ENCODE measurements around the gene RCN1. TPM values are rescaled to one million over a fixed set of nuclear protein-coding genes. Genes with fewer than 3 reads are reported as not detected.

RCN1 gene
- polyA plus RNA-seq, 1 donor (not counting 4 experiments of a cell fraction or from before 2014, with no cell fraction given), result 46.2 TPM

DNA sequence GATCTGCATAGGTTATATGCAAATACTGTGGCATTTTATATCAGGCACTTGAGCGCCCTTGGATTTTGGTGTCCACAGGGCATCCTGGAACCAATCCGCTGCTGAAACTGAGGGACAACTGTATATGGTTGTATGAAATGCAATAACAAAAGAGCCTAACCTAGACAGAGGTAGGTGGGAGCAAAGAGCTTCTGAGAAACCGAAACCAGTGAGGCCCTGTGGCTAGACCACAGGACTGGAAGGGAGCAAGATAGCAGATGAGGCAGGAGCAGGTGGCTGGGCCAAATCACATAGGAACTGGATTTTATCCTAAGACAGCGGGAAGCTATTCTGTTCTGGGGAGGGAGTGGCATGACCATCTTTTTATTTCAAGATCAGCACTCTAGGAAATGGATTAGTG is 30.1 kb downstream of the RCN1 start:
- H3K27me3 ChIP-seq (ENCODE audit: control insufficient read depth, extremely low read depth, insufficient read depth, low read length), result peaks cover 8% of the 10 kb centered on the region
- H2AFZ ChIP-seq (ENCODE audit: control insufficient read depth, low read length), result no peak overlapping the region
- H3K4me3 ChIP-seq (ENCODE audit: control insufficient read depth in 2 of 3, extremely low read depth in 1 of 3, insufficient read depth in 2 of 3, low read depth in 1 of 3, low read length in 3 of 3), result no peak overlapping the region
- H3K36me3 ChIP-seq (ENCODE audit: control insufficient read depth in 2 of 2, extremely low read depth in 1 of 2, insufficient read depth in 2 of 2, low read length in 2 of 2), result no peaks in the 10 kb centered on the region
- H3K4me1 ChIP-seq (ENCODE audit: control insufficient read depth, extremely low read depth, insufficient read depth, low read length), result peaks cover 7% of the 10 kb centered on the region
- H4K20me1 ChIP-seq (ENCODE audit: control insufficient read depth, extremely low read depth, insufficient read depth, low read length), result no peaks in the 10 kb centered on the region
- TF ChIP-seq, protein P1, sequence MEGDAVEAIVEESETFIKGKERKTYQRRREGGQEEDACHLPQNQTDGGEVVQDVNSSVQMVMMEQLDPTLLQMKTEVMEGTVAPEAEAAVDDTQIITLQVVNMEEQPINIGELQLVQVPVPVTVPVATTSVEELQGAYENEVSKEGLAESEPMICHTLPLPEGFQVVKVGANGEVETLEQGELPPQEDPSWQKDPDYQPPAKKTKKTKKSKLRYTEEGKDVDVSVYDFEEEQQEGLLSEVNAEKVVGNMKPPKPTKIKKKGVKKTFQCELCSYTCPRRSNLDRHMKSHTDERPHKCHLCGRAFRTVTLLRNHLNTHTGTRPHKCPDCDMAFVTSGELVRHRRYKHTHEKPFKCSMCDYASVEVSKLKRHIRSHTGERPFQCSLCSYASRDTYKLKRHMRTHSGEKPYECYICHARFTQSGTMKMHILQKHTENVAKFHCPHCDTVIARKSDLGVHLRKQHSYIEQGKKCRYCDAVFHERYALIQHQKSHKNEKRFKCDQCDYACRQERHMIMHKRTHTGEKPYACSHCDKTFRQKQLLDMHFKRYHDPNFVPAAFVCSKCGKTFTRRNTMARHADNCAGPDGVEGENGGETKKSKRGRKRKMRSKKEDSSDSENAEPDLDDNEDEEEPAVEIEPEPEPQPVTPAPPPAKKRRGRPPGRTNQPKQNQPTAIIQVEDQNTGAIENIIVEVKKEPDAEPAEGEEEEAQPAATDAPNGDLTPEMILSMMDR (optimal IDR thresholded peaks at IDR 0.05 in 1 of 3, IDR thresholded peaks at IDR 0.05 in 1 of 3, conservative IDR thresholded peaks at IDR 0.05 in 1 of 3; ENCODE audit: extremely low read depth in 1 of 3, insufficient read depth in 2 of 3, low read length in 3 of 3), result no peak
- no peak for TF ChIP-seq EZH2 (IDR thresholded peaks at IDR 0.05; ENCODE audit: low read length)
- H3K27ac ChIP-seq (ENCODE audit: control insufficient read depth, insufficient read depth, low read length), result no peak overlapping the region
- H3K4me2 ChIP-seq (ENCODE audit: control insufficient read depth, extremely low read depth, insufficient read depth, low read depth, low read length), result no peak overlapping the region
- no peaks in the 10 kb centered on the region for H3K9me1 ChIP-seq (ENCODE audit: control insufficient read depth, extremely low read depth, insufficient read depth, low read length)
- H3K79me2 ChIP-seq (ENCODE audit: control insufficient read depth, insufficient read depth, low read length), result no peaks in the 10 kb centered on the region
- DNase-seq (ENCODE audit: low read depth, low spot score), result no peak
- dilution Hi-C loops (cut with MboI; ENCODE audit: extremely low pct_ligation_motif_present, low sequenced_read_pairs), result no loop called here
- H3K9me3 ChIP-seq (ENCODE audit: control insufficient read depth, low read depth, low read length), result no peaks in the 10 kb centered on the region
- FAIRE-seq, result no peak
- no peak overlapping the region for H3K9ac ChIP-seq (ENCODE audit: control insufficient read depth, extremely low read depth, insufficient read depth, low read length)

DNA sequence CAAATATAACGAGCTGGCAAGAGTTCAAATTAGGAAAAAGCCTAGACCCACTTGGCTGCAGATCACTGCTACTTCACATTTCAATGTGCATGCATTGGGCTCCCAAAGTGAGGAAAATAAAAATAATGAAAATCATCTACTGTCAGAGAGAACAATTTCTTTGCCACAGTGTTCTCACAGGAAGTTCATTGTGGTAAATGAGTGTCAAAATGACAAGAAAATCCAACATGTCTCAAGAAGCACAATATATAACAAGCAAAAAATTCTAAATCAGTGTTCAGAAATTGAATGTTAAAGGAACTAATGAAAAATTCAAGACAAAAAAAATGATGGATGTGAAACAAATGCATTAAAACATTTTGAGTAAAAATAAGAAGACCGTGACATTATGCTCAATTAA is 31.3 kb downstream of the RCN1 start:
- H3K4me3 ChIP-seq (ENCODE audit: control insufficient read depth in 2 of 3, extremely low read depth in 1 of 3, insufficient read depth in 2 of 3, low read depth in 1 of 3, low read length in 3 of 3), result no peak overlapping the region
- H3K9me1 ChIP-seq (ENCODE audit: control insufficient read depth, extremely low read depth, insufficient read depth, low read length), result no peaks in the 10 kb centered on the region
- dilution Hi-C loops (cut with MboI; ENCODE audit: extremely low pct_ligation_motif_present, low sequenced_read_pairs), result no loop called here
- no peaks in the 10 kb centered on the region for H3K9me3 ChIP-seq (ENCODE audit: control insufficient read depth, low read depth, low read length)
- no peak overlapping the region for H3K4me2 ChIP-seq (ENCODE audit: control insufficient read depth, extremely low read depth, insufficient read depth, low read depth, low read length)
- no peaks in the 10 kb centered on the region for H3K36me3 ChIP-seq (ENCODE audit: control insufficient read depth in 2 of 2, extremely low read depth in 1 of 2, insufficient read depth in 2 of 2, low read length in 2 of 2)
- no peak for FAIRE-seq
- no peak overlapping the region for H3K9ac ChIP-seq (ENCODE audit: control insufficient read depth, extremely low read depth, insufficient read depth, low read length)
- no peak overlapping the region for H3K27ac ChIP-seq (ENCODE audit: control insufficient read depth, insufficient read depth, low read length)
- DNase-seq (ENCODE audit: low read depth, low spot score), result no peak
- H3K4me1 ChIP-seq (ENCODE audit: control insufficient read depth, extremely low read depth, insufficient read depth, low read length), result peaks cover 7% of the 10 kb centered on the region
- H3K27me3 ChIP-seq (ENCODE audit: control insufficient read depth, extremely low read depth, insufficient read depth, low read length), result peaks cover 15% of the 10 kb centered on the region
- no peaks in the 10 kb centered on the region for H4K20me1 ChIP-seq (ENCODE audit: control insufficient read depth, extremely low read depth, insufficient read depth, low read length)
- H2AFZ ChIP-seq (ENCODE audit: control insufficient read depth, low read length), result no peak overlapping the region
- no peak for TF ChIP-seq EZH2 (IDR thresholded peaks at IDR 0.05; ENCODE audit: low read length)
- TF ChIP-seq, protein P1 (optimal IDR thresholded peaks at IDR 0.05 in 1 of 3, IDR thresholded peaks at IDR 0.05 in 1 of 3, conservative IDR thresholded peaks at IDR 0.05 in 1 of 3; ENCODE audit: extremely low read depth in 1 of 3, insufficient read depth in 2 of 3, low read length in 3 of 3), result no peak
- no peaks in the 10 kb centered on the region for H3K79me2 ChIP-seq (ENCODE audit: control insufficient read depth, insufficient read depth, low read length)

All from keratinocyte (primary cell).